GM23248 (cell line): ENCODE data around the gene NR1D2. TPM values are rescaled to one million over a fixed set of nuclear protein-coding genes. Genes with fewer than 3 reads are reported as not detected.

Source experiments
- DNase-seq: peaks from one replicate; pipeline ENCODE4 v3.0.0-alpha.2; 2015
- H2AFZ ChIP-seq: fragments of 200-600 bp; sonication (generic); 2 replicates; pipeline ENCODE4 v1.6.1; 2016; ENCODE audit warnings: antibody characterized with exemption
- H3F3A ChIP-seq: fragments of 200-600 bp; sonication (generic); 2 replicates; pipeline ENCODE4 v1.6.1; 2016; ENCODE audit warnings: mild to moderate bottlenecking, antibody characterized with exemption, mixed run types; ENCODE audit not compliant: insufficient read depth
- H3K27ac ChIP-seq: fragments of 200-600 bp; sonication (generic); 2 replicates; pipeline ENCODE4 v1.5.1; 2016; ENCODE audit warnings: mild to moderate bottlenecking
- H3K27me3 ChIP-seq: fragments of 200-600 bp; sonication (generic); replicated peaks from 2 replicates; pipeline ENCODE4 v1.6.1; 2016; ENCODE audit warnings: mild to moderate bottlenecking; ENCODE audit not compliant: insufficient read depth
- H3K36me3 ChIP-seq: fragments of 200-600 bp; sonication (generic); 2 replicates; pipeline ENCODE4 v1.6.1; 2016; ENCODE audit warnings: low read depth, mild to moderate bottlenecking
- H3K4me1 ChIP-seq: fragments of 200-600 bp; sonication (generic); 2 replicates; pipeline ENCODE4 v1.6.1; 2016; ENCODE audit warnings: mild to moderate bottlenecking; ENCODE audit not compliant: insufficient read depth
- H3K4me2 ChIP-seq: fragments of 200-600 bp; sonication (generic); one replicate; pipeline ENCODE4 v1.6.1; 2016; ENCODE audit warnings: mild to moderate bottlenecking; ENCODE audit not compliant: unreplicated experiment
- H3K4me3 ChIP-seq: fragments of 200-600 bp; sonication (generic); 2 replicates; pipeline ENCODE4 v1.5.1; 2016; ENCODE audit warnings: mild to moderate bottlenecking
- H3K79me2 ChIP-seq: fragments of 200-600 bp; sonication (generic); 2 replicates; pipeline ENCODE4 v1.6.1; 2016; ENCODE audit warnings: mild to moderate bottlenecking; ENCODE audit not compliant: insufficient read depth
- H3K9ac ChIP-seq: fragments of 200-600 bp; sonication (generic); 2 replicates; pipeline ENCODE4 v1.6.1; 2016; ENCODE audit warnings: mild to moderate bottlenecking
- H3K9me2 ChIP-seq: fragments of 200-600 bp; sonication (generic); 2 replicates; pipeline ENCODE4 v1.6.1; 2016; ENCODE audit warnings: mixed run types, mild to moderate bottlenecking, moderate library complexity; ENCODE audit not compliant: insufficient read depth
- H3K9me3 ChIP-seq: fragments of 200-600 bp; sonication (generic); one replicate; pipeline ENCODE4 v1.6.1; 2017; ENCODE audit warnings: low read depth
- H4K20me1 ChIP-seq: fragments of 200-600 bp; sonication (generic); 2 replicates; pipeline ENCODE4 v1.6.0; 2016; ENCODE audit not compliant: insufficient read depth
- EZH2 ChIP-seq: fragments of 200-600 bp; sonication (generic); IDR thresholded peaks from 2 replicates; pipeline ENCODE4 v1.6.1; 2018; ENCODE audit warnings: antibody characterized with exemption, mild to moderate bottlenecking; ENCODE audit not compliant: insufficient read depth, poor library complexity, severe bottlenecking
- EZH2phosphoT487 ChIP-seq: fragments of 200-600 bp; sonication (generic); IDR thresholded peaks from 2 replicates; pipeline ENCODE4 v1.6.1; 2018; ENCODE audit warnings: antibody characterized with exemption, moderate library complexity, mild to moderate bottlenecking, low read depth; ENCODE audit not compliant: insufficient read depth
- WGBS, 2 experiments: methylation state at CpG; one replicate each; pipeline ENCODE4 v1.1.6; 2015 to 2017; ENCODE audit warnings: low lambda C conversion rate in 2 of 2, low coverage in 1 of 2; ENCODE audit errors: missing lambda C conversion rate in 2 of 2; 5-methylcytosine and 5-hydroxymethylcytosine counted together
- in situ Hi-C: fragments of 300-500 bp; cut with MboI; formaldehyde crosslinking; loops from 2 replicates; pipeline ENCODE4 v1.15.0; 2020
- polyA plus RNA-seq: library from polyadenylated mRNA; unstranded; fragments of >200 nt; fragmentation: Nextera tagmentation; extraction: Ambion mirVana; gene quantifications from 2 replicates; pipeline ENCODE4 v1.2.1, GENCODE V29; 2016
- total RNA-seq: library from RNA; depleted of rRNA; stranded (reverse); fragments of >200 nt; shearing (Covaris generic); gene quantifications from 2 replicates; pipeline ENCODE4 v1.2.3, GENCODE V29; 2014

Gene NR1D2
- total and polyA plus RNA-seq, 2 experiments from 2014 or later, result 7.8 to 13.0 TPM

DNA sequence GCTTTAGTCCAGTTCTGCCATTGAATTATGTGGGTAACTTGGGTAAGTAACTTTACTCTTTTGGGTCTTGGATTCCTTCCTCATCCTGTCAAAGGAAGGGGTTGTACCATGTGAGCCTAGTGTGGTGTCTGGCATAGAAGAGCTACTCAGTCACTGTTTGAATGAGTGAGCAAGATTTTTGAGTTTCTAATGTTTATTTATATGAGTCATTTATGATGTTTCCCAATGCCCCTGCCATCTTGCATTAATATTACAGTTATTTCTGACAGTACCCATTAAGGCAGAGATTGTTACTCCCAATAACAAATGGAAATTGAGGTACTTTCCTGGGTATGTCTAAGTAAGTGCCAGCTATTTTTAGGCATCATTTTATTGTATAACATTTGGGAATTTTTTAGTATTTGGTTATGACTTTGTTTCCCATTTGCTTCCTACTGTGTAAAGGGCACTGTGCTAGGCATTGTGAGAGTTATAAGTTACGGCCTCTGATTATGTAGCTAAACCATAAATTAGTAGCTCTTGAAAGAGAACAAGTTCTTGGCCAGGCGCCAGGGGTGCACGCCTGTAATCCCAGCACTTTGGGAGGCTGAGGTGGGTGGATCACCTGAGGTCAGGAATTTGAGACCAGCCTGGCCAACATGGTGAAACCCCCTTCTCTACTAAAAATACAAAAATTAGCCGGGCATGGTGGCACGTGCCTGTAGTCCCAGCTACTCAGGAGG is 23.5 kb downstream of the NR1D2 start:
- peaks cover 13% of the 10 kb centered on the region for H3K36me3 ChIP-seq
- 98 to 99% methylated on average over 5 of the region's 5 CpGs for WGBS, 2 experiments
- peak; percentile 75 for DNase-seq
- no peak overlapping the region for H3K4me3 ChIP-seq
- no peaks in the 10 kb centered on the region for H4K20me1 ChIP-seq
- H3K9ac ChIP-seq, result no peak overlapping the region
- H3K9me2 ChIP-seq, result no peaks in the 10 kb centered on the region
- in situ Hi-C loops, result no loop called here
- H3K79me2 ChIP-seq, result peaks cover 28% of the 10 kb centered on the region
- peaks cover 13% of the 10 kb centered on the region for H3F3A ChIP-seq
- no peak for TF ChIP-seq EZH2
- no peak for TF ChIP-seq EZH2phosphoT487
- H3K27me3 ChIP-seq, result no peaks in the 10 kb centered on the region
- H3K9me3 ChIP-seq, result no peaks in the 10 kb centered on the region
- peak overlapping the region; percentile 35 for H3K4me2 ChIP-seq
- H3K27ac ChIP-seq, result peak overlapping the region; percentile 28; the same call in 1 of the 2 replicates
- H2AFZ ChIP-seq, result no peak overlapping the region
- H3K4me1 ChIP-seq, result peaks cover 23% of the 10 kb centered on the region

DNA sequence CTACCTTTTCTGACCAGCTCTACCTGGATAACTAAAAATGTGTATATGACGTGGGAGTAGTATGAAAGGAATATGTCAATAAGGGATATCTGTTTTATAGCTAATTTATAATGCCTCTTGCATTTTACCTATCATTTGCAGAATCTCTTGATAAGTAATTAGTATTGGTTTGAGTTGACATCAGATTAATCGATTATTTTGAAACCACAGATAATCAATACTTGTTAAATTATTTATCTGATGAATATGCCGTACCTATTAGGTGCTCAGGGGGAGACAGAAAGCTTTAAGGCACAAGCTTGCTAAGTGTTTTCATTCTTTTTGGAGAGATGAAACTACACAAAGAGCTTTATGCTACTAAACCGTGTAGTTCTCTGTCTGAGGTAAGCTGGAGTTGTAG is 24.3 kb downstream of the NR1D2 start:
- Histone ChIP-seq H3K4me3 (no peak overlapping the region), H3K9me3 (no peaks in the 10 kb centered on the region), H3K4me1 (peaks cover 17% of the 10 kb centered on the region), H3K4me2 (no peak overlapping the region), H2AFZ (no peak overlapping the region), H3K36me3 (peaks cover 13% of the 10 kb centered on the region), H4K20me1 (no peaks in the 10 kb centered on the region), H3K79me2 (peaks cover 25% of the 10 kb centered on the region), H3K27ac (no peak overlapping the region), H3K27me3 (no peaks in the 10 kb centered on the region), H3K9ac (no peak overlapping the region), H3K9me2 (no peaks in the 10 kb centered on the region), H3F3A (peaks cover 6% of the 10 kb centered on the region; the same call in 1 of the 2 replicates)
- in situ Hi-C loops, result no loop called here
- no peak for DNase-seq
- no peak for TF ChIP-seq EZH2
- TF ChIP-seq EZH2phosphoT487, result no peak
- WGBS, 2 experiments, result 96 to 97% methylated on average over 4 of the region's 4 CpGs

DNA sequence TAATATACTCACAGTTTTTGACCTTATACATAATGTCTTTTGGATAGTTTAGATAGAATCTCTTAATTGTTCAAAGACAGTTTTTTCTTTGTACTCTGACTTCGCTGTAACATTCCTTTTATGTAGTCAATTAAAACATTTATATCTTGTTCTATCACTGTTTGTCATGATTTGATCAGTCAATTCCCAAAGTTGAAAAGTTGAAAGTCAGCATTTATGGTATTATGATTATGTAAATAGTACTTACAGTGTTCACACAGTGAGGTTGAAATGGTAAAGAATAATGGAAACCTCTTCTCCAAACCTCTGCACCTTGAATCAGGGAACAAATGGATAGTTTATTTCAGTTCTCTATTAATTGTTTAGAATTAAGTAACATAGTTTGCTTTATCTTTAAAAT is 26.6 kb downstream of the NR1D2 start:
- H4K20me1 ChIP-seq, result no peaks in the 10 kb centered on the region
- no peaks in the 10 kb centered on the region for H3K9me3 ChIP-seq
- no peak for DNase-seq
- no peak for TF ChIP-seq EZH2
- no peak for TF ChIP-seq EZH2phosphoT487
- H3K36me3 ChIP-seq, result peaks cover 20% of the 10 kb centered on the region
- in situ Hi-C loops, result no loop called here
- H3K4me3 ChIP-seq, result no peak overlapping the region
- no peak overlapping the region for H3K9ac ChIP-seq
- no peaks in the 10 kb centered on the region for H3K9me2 ChIP-seq
- peaks cover 7% of the 10 kb centered on the region for H3K79me2 ChIP-seq
- peaks cover 9% of the 10 kb centered on the region for H3K4me1 ChIP-seq
- H3K27me3 ChIP-seq, result no peaks in the 10 kb centered on the region
- H2AFZ ChIP-seq, result no peak overlapping the region
- H3K27ac ChIP-seq, result no peak overlapping the region
- H3K4me2 ChIP-seq, result no peak overlapping the region
- H3F3A ChIP-seq, result no peaks in the 10 kb centered on the region
- 96 to 98% methylated on average over 1 of the region's 1 CpG for WGBS, 2 experiments

DNA sequence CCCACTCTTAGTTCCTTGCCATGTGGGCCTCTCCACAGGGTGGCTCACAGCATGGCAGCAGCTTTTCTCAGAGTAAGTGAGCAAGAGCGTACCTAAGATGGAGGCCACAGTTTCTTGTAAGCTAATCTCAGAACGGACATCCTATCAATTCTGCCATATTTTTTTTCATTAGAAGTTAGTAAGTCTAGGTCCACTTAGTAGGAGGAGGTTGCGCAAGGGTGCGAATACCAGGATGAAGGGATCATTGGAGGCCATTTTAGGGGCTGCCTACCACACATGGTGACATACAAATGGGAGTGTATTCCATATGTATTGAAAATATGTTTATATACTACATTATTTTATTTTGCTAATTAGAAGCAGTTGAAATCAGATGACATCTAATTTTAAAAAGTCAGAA is 31.5 kb downstream of the NR1D2 start:
- 87 to 90% methylated on average over 4 of the region's 4 CpGs for WGBS, 2 experiments
- Histone ChIP-seq H3K9me3 (no peaks in the 10 kb centered on the region), H3K9me2 (no peaks in the 10 kb centered on the region), H3K4me1 (peaks cover 12% of the 10 kb centered on the region), H3K4me3 (no peak overlapping the region), H3K79me2 (no peaks in the 10 kb centered on the region), H3K27me3 (no peaks in the 10 kb centered on the region), H3K9ac (no peak overlapping the region), H2AFZ (no peak overlapping the region), H3F3A (no peaks in the 10 kb centered on the region), H3K36me3 (peaks cover 17% of the 10 kb centered on the region), H3K4me2 (no peak overlapping the region), H3K27ac (no peak overlapping the region), H4K20me1 (no peaks in the 10 kb centered on the region)
- TF ChIP-seq EZH2 (no peak), EZH2phosphoT487 (no peak)
- no peak for DNase-seq
- in situ Hi-C loops, result no loop called here

DNA sequence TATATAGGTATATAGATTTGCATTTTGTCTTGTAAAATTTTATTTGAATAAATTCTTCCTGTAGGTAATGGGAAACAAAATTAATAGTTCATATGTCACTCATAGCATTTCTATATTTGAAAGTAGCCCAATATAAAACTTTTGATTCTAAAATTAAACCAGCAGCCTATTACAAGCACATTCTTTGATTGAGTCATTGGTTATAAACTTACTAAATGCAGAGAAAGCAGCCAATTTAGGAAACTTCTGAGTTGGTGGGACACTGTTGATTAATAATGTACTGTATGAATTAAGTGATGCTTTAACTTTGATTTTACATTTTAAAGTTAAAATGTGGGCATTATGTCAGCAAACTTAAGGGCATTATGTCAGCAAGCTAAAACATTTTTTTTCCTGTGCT is 34.5 kb downstream of the NR1D2 start:
- Histone ChIP-seq H3F3A (no peaks in the 10 kb centered on the region), H4K20me1 (no peaks in the 10 kb centered on the region), H3K4me1 (peaks cover 12% of the 10 kb centered on the region), H3K27me3 (no peaks in the 10 kb centered on the region), H2AFZ (no peak overlapping the region), H3K79me2 (no peaks in the 10 kb centered on the region), H3K9me3 (no peaks in the 10 kb centered on the region), H3K4me3 (no peak overlapping the region), H3K9ac (no peak overlapping the region), H3K36me3 (peaks cover 12% of the 10 kb centered on the region), H3K9me2 (no peaks in the 10 kb centered on the region), H3K4me2 (peak overlapping the region; percentile 7), H3K27ac (no peak overlapping the region)
- TF ChIP-seq EZH2phosphoT487, result no peak
- in situ Hi-C loops, result no loop called here
- DNase-seq, result peak; percentile 56
